HTERT RPE-1 (cell line): ENCODE data around the gene SLC17A4.

ENCODE experiments used
- in situ Hi-C: fragments of 300-500 bp; cut with MboI; formaldehyde crosslinking; loops from 4 replicates; pipeline ENCODE4 v1.14.3; 2020; ENCODE audit warnings: low sequenced_read_pairs

The SLC17A4 gene

GRCh38 chr6:25815194-25815593, 60.7 kb downstream of the SLC17A4 start:
- in situ Hi-C loops: no loop called here

DNA sequence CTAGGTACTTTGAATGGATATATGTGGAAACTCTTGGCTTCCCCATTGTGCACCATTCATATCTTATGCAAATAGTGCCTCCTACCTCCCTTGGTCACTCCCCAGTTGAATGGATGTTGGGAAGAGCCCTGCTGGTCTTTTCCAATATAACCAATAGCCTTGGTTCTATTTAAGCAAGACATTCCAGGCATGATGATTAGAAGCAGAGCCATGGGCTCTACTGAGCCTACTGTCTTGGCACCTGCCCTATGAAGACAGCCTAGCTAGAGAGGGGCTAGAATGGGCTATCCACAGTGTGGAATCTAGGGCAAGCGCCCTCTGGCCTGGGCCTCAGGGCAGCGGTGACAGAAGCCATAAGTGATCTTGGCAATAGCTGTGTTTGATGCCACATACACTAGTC, 61.7 kb downstream of the SLC17A4 start:
- in situ Hi-C loops: no loop called here

GRCh38 chr6:25821341-25821740, 66.8 kb downstream of the SLC17A4 start:
- in situ Hi-C loops: no loop called here

GRCh38 chr6:25829375-25829774, 74.8 kb downstream of the SLC17A4 start:
- in situ Hi-C loops: no loop called here

- in situ Hi-C loops: no loop called here
Measured at GRCh38 chr6:25830458-25830857, 75.9 kb downstream of the SLC17A4 start.
